GM19455 (cell line): ENCODE data around the gene PHEX.
"Not testable (repeated sequence)": the region's sequence is repeated elsewhere in the genome, so short reads cannot be mapped to it uniquely, and the experiment has no call there.

Experiments
- ATAC-seq: cut with Tn5 transposase; IDR thresholded peaks from one replicate; pipeline ENCODE4 v1.9.1; 2021; ENCODE audit not compliant: unreplicated experiment

PHEX gene

DNA sequence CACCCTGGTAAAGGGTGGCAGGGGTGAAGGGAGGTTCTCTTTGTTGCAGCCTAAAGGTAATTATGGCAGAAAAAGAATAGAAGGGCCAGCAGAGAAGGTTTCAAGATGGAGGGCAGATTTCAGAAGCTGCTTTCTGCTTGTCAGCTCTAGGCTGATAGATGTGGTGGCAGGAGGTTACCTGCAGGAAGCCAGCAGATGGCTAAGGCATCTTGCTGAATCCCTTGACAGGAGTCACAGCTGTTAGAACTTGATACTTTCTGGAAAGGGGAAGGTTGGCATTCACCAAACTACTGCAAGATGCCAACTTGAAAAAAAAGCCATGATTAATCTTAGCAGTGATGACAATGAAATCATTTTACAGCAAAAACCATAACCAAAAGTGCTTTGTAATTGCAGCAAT lies 171.1 kb downstream of the PHEX start:
- ATAC-seq = no peak

GRCh38 chrX:22206781-22207180 lies 174.7 kb downstream of the PHEX start:
- no peak for ATAC-seq

GRCh38 chrX:22220941-22221340 lies 188.8 kb downstream of the PHEX start:
- no peak for ATAC-seq

- no peak for ATAC-seq
Observed at GRCh38 chrX:22234380-22234779, 202.3 kb downstream of the PHEX start.

GRCh38 chrX:22237479-22237878 lies 205.4 kb downstream of the PHEX start:
- ATAC-seq = no peak

GRCh38 chrX:22246620-22247019 lies 214.5 kb downstream of the PHEX start:
- ATAC-seq = no peak

- ATAC-seq = no peak
Observed at GRCh38 chrX:22247169-22247568, 215.0 kb downstream of the PHEX start.

DNA sequence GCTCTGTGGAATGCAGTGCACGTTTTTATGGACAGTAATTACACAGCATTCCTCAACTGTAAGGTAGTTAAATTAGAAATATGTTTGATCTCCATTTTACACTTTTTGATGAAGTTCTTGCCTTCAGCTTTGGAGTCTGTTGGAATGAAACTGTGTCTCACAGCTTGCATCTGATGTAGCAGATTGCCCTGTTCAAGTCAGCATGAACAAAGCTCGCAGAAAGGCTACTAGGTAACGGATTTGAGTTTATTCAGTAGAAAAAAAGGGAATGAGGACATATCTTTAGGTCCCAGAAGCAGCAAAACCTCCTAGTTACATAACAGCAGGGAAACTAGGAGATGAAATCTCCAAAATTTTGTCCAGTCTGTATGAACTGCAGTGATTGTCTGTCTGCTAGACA lies 216.3 kb downstream of the PHEX start:
- ATAC-seq = no peak

GRCh38 chrX:22249371-22249770 lies 217.2 kb downstream of the PHEX start:
- ATAC-seq = no peak

DNA sequence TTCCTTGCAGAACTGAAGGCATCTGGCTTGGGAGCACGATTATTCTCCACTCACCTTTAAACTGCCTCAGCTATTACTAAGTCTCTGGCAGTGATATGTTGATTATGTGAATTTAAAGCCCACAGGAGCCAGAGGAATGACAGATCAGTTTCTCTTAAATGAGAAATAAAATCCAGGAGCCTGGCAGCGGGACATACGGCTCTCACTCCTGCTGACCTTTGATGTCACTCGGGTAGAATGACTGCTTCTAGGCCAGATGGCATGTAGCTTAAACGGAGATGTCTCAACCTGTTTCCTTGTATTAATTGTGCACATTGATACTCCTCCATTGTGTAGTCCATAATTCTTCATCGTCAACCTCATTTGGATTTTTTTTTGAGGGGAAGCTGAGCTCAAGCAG lies 236.6 kb downstream of the PHEX start:
- ATAC-seq = no peak

DNA sequence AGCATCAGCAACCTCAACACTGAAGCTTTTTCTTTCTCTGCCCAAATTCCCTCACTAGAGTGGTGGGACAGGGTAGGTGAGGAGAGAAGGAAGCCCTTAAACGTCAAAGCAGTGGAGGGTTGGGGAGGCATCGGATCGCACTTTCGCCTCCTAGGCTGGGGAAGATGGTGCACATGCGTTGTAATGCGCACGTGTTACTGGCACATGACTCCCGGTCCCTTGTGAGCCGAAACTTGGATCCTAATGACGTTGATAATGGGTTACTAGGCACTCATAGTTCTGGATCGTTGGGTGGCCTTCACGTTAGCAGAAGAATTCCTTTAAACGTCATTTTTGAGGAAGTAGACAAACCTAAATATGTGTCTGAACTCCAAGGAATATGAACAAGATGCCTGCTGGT lies 240.5 kb downstream of the PHEX start, which contains the start of gene CBLL2:
CBLL2 (plus strand) TSS at position 301 of the 400 bp plus-strand sequence; CDS start at position 380, 79 bp downstream.
- ATAC-seq = no peak

DNA sequence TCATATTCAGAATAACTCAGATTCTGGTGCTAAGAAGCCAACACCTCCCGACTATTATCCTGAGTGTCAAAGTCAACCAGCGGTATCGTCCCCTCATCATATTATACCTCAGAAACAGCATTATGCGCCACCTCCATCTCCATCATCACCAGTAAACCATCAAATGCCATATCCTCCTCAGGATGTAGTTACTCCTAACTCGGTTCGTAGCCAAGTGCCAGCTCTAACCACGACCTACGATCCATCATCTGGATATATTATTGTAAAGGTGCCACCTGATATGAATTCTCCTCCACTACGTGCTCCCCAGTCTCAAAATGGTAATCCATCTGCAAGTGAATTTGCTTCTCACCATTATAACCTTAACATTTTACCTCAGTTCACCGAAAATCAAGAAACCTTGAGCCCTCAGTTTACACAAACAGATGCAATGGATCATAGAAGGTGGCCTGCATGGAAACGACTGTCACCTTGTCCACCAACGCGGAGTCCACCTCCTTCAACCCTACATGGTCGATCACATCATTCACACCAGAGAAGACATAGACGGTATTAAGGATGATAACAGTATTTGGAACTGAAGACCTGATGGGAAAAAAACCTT lies 241.7 kb downstream of the PHEX start:
- no peak for ATAC-seq

DNA sequence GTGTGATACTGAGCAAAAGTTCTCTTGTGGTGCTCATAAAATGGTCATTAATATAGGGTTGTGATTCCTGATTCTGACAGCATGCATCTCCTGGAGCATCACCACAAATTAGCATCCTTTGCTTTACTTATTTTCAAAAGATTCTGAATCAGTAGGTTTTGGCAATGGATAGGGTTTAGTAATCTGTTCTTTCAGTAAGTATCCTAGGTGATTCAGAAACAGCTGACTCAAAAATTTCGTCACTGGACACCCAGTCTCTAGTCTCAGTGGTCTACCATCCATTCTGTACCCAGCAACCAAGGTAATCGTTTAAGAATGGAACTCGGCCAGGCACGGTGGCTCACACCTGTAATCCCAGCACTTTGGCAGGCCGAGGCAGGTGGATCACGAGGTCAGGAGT lies 244.7 kb downstream of the PHEX start:
- no peak for ATAC-seq

DNA sequence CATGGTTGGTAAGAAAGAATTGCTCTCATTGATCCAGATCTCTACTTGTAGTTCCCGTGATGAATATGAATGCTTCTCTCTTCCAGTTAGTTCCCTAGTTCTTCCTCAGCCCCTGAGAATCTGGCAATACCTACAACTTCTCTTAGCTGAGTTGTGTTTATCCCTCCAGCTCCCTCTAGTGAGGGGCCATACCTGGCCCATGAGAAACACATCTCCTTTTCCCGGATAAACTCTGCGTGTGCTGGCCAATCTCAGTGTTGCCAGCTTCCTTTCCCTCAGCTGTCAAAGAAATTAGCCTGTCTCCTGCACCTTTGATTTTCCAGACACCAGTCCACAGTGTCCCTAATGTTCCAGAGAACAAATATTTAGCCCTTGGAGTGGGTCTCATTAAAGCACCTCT lies 246.2 kb downstream of the PHEX start:
- no peak for ATAC-seq

GRCh38 chrX:22289209-22289608 lies 257.1 kb downstream of the PHEX start:
- ATAC-seq = not testable (repeated sequence)

DNA sequence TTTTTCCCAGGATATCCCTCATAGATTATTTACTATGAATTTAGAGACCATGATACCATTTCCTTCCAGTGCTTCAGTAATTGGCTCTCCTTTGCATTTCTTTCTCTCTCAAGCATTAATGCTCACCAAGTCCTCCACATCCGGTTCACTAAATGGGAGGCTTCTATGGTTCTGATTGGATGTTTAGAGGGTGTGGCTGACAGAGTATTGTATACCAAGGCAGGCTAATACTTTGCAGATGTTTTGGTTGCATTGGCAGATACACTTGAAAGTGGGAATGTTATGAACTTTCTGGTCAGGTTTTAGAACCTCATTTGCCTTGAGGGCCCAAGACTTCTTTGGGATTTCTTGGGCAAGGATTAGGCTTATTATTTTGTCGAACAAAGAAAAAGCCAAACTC lies 264.7 kb downstream of the PHEX start:
- no peak for ATAC-seq

GRCh38 chrX:22300130-22300529 lies 268.0 kb downstream of the PHEX start:
- no peak for ATAC-seq
